Activated T-helper 1 cell treated with anti-CD3 and anti-CD28 coated beads, Interleukin-2, amount 50 U/mL, for 16 hours (primary cell): ENCODE data around the gene JMJD4.

ENCODE experiments used
- DNase-seq, 2 donors: peaks; one replicate each; pipeline ENCODE4 v3.0.0-alpha.2; 2020; ENCODE audit warnings: low read depth in 1 of 2, low spot score in 1 of 2

Gene JMJD4

GRCh38 chr1:227753999-227754711, 19.1 kb upstream of the JMJD4 start:
- no peak for DNase-seq

GRCh38 chr1:227749916-227750710, 15.0 kb upstream of the JMJD4 start:
- DNase-seq = no peak

- DNase-seq = no peak
Observed at GRCh38 chr1:227749225-227749624, 14.1 kb upstream of the JMJD4 start.

GRCh38 chr1:227748496-227749182, 13.5 kb upstream of the JMJD4 start:
- no peak for DNase-seq

- no peak for DNase-seq
Observed at GRCh38 chr1:227747948-227748495, 12.9 kb upstream of the JMJD4 start.

DNA sequence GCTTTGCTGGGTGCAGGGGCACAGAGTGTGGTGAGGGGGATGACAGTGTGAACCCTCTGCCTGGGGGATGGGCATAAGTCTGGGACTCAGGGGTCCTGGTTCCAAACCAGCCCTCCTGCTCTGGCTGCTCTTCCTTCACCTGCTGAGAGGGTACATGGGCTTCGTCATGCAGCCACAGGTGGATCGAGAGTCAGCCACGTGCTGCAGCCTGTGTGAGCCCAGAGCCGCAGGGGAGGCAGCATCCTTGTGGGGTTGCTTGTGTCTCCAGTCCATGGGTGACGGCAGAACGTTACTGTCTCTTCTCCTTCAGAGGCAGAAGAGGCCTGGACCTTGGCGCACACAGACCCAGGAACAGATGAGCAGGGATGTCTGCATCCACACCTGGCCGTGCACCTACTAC, 12.3 kb upstream of the JMJD4 start:
- DNase-seq = no peak

DNA sequence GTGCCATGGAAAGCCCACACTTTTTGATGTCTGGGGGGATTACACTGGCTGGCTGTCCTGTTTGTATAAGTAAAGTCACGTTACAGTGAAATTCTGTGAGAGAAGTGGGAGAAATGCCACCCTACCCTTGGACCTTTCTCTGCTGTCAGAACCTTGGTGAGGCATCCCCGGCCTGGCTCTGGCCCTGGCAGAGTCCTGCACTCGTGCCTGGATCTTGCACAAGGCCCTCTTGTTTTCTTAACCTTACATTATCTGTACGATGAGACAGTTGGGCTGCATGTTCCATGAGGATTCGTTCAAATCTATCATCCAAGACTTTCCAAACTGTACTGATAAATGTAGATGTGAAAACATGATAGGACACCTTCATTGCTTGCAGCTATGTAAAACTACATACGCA, 11.6 kb upstream of the JMJD4 start:
- no peak for DNase-seq

GRCh38 chr1:227745568-227746265, 10.6 kb upstream of the JMJD4 start:
- no peak for DNase-seq

DNA sequence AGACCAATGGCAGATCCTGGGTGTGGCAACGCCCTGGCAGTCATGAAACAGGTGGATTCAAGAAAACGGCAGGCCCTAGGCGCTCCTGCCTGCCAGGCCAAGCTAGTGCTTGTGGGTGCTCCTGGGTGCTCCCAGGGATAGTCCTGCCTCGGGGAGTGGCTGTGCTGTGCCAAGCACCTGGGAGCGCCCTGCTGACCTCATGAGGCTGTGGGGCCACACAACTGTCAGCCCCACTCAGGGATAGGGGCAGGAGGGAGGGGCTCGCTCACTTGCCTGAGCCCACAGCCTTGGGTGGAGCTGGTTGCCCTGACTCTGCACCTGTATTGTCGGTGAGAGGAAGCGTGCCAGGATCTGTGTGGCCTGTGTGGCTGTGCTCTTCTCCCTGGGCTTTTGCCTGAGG, 9.6 kb upstream of the JMJD4 start:
- no peak for DNase-seq

- no peak for DNase-seq
Observed at GRCh38 chr1:227742738-227743715, 7.9 kb upstream of the JMJD4 start.

GRCh38 chr1:227741166-227741870, 6.2 kb upstream of the JMJD4 start:
- DNase-seq = no peak

GRCh38 chr1:227740401-227740960, 5.4 kb upstream of the JMJD4 start:
- DNase-seq = no peak

DNA sequence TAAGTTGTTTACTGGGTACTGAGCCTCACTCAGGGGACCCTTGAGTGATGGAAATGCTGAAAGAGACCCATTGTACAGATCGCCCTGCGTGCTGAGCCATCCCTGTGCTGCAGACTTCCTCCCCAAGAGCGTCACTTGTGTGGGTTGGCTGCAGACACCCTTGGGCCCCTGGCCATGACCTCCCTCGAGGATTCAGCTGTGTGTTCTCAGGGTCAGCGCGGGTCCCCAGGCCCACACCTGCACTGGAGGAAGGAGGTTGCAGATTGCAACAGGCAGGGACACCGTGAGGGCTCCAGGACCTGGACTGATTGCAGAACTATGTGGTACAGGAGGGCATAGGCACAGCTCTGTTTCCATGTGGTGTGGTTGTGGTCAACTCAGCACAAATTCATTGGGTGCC, 4.5 kb upstream of the JMJD4 start:
- DNase-seq = no peak

GRCh38 chr1:227738820-227739219, 3.7 kb upstream of the JMJD4 start:
- no peak for DNase-seq

GRCh38 chr1:227736814-227737432, 1.8 kb upstream of the JMJD4 start:
- no peak for DNase-seq

GRCh38 chr1:227735539-227736285, 610 bp upstream of the JMJD4 start:
- DNase-seq = no peak

- no peak for DNase-seq
Observed at GRCh38 chr1:227734546-227734855, 601 bp downstream of the JMJD4 start.
